Fibroblast of pulmonary artery (primary cell): ENCODE measurements around the gene PRRT3.

Source experiments
- DNase-seq: peaks from one replicate; pipeline ENCODE4 v3.0.0-alpha.2; 2010; ENCODE audit warnings: low read depth
- H3K4me3 ChIP-seq: replicated peaks from 2 replicates; pipeline ENCODE4 v1.5.1; 2011; ENCODE audit warnings: low read depth, mild to moderate bottlenecking, control low read depth, low read length, moderate library complexity
- TF ChIP-seq, protein P1 (sequence below): IDR thresholded peaks from 2 replicates; pipeline ENCODE4 v1.5.1; 2011; ENCODE audit warnings: mild to moderate bottlenecking, control low read depth, low read length, inconsistent platforms; ENCODE audit errors: missing control alignments

PRRT3 gene

DNA sequence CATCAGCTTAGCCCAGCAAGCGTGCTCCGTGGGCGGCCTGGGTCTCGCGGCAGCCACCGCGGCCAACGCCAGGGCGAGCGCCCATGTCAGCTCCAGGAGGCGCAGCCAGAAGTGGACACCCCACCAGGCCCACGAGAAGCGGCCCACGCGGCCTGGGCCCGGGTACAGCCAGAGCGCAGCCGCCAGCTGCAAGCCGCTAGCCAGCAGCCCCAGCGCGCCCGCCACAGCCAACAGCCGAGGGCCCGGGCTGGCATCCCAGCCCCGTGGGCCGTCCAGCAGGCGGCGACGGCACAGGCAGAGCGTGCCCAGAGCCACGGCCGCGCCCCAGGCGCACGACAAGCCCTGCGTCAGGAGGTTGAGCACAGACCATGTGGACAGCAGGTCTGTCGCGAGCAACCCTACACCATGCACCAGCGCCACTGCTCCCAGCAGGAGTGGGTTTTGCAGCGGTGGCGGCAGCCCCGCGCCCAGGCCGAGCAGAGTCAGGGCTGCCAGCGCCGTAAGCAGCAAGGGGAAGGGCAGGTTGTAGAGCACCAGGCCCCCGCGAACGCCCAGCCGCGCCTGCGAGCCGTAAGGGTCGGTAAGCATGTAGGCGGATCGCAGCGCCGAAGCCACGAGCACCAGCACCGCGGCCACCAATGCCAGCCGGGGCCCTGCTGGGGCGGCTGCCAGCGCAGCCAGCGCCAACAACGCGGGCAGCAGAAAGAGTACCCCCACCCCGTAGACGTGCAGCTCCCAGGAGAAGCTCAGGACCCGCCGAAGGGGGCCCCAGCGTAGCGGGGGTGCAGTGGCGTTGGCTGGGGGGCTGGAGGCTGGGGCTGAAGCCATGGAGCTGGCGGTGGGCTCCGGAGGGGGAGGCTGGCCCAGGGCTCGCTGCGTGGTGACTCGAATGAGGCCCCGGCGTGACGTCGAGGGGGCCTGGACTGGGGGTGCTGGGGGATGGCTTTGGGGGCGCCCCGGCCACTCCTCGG, 4.9 kb downstream of the PRRT3 start:
- TF ChIP-seq, protein P1, sequence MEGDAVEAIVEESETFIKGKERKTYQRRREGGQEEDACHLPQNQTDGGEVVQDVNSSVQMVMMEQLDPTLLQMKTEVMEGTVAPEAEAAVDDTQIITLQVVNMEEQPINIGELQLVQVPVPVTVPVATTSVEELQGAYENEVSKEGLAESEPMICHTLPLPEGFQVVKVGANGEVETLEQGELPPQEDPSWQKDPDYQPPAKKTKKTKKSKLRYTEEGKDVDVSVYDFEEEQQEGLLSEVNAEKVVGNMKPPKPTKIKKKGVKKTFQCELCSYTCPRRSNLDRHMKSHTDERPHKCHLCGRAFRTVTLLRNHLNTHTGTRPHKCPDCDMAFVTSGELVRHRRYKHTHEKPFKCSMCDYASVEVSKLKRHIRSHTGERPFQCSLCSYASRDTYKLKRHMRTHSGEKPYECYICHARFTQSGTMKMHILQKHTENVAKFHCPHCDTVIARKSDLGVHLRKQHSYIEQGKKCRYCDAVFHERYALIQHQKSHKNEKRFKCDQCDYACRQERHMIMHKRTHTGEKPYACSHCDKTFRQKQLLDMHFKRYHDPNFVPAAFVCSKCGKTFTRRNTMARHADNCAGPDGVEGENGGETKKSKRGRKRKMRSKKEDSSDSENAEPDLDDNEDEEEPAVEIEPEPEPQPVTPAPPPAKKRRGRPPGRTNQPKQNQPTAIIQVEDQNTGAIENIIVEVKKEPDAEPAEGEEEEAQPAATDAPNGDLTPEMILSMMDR: peak; percentile 31
- peak; percentile 71 for DNase-seq
- H3K4me3 ChIP-seq: peak overlapping the region; percentile 65

DNA sequence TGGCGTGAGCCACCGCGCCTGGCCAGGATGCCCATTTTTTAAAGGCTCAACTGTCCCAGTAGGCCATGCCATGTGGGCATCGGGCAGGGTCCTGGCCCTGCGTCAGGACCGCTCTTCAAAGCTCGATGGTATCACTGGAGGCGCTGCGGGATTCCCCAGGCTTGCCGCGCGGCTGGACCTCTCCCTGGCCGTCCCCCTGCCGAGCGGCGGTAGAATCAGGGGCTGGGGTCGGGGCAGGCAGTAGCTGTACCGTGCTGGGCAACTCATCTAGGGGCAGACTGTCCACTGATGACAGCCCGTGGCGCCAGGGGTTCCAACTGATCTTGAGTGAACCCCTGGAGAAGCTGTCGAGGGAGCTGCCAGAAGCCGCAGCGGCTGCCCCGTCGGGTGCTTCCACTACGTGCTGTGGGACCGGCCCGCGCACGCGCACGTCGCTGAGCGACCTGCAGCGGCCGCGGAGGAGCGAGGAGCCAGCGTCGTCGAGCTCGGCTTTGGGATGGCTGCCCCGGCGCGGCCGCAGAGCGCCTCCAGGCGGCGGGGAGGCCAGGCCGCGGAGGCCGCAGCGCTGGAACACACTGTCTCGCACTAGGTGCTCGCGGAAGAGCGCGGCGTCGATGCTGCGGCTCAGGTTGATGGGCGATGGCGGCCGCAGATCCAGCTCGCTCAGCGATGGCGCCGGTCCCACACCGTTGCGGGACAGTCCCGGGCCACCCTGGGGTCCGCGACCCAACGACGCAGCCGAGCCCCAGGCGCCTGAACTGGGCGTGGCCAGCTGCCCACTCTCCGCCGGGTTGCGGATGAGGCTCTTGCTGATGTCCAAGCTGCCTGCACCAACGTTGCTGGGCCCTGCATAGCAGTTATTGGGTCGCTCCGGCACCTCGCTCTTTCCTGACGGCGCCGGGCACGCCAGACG, 5.8 kb downstream of the PRRT3 start:
- TF ChIP-seq, protein P1: peak; percentile 34
- peak; percentile 92 for DNase-seq
- peak overlapping the region; percentile 65 for H3K4me3 ChIP-seq

DNA sequence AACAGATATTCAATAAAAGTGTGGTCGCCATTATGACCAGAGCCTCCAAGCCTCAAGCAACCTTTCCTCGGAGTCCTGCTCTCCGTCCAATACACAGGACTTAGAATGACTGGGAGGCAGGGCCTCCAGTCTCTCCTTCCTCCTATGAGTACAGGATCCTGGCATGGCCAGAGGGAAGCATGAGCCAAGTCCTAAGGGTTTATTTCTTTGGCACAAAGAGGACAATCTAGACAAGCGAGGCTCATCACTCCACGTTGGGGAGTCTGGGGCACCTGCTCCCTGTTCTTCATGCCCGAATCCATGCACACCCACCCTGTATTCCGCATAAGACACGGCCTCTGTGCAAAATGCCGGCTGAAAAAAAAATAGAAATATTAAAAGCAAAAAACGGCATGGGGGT, 6.8 kb downstream of the PRRT3 start:
- DNase-seq: no peak
- no peak overlapping the region for H3K4me3 ChIP-seq
- TF ChIP-seq, protein P1: no peak

DNA sequence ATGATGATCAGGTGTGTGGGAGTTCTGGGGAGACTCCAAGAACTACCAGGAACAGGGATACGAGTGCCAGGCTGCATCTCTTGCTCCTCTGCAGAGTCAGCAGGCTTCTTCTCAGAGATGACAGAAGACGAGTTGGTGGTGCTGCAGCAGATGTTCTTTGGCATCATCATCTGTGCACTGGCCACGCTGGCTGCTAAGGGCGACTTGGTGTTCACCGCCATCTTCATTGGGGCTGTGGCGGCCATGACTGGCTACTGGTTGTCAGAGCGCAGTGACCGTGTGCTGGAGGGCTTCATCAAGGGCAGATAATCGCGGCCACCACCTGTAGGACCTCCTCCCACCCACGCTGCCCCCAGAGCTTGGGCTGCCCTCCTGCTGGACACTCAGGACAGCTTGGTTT, 7.9 kb downstream of the PRRT3 start:
- no peak for DNase-seq
- TF ChIP-seq, protein P1: no peak
- H3K4me3 ChIP-seq: no peak overlapping the region

DNA sequence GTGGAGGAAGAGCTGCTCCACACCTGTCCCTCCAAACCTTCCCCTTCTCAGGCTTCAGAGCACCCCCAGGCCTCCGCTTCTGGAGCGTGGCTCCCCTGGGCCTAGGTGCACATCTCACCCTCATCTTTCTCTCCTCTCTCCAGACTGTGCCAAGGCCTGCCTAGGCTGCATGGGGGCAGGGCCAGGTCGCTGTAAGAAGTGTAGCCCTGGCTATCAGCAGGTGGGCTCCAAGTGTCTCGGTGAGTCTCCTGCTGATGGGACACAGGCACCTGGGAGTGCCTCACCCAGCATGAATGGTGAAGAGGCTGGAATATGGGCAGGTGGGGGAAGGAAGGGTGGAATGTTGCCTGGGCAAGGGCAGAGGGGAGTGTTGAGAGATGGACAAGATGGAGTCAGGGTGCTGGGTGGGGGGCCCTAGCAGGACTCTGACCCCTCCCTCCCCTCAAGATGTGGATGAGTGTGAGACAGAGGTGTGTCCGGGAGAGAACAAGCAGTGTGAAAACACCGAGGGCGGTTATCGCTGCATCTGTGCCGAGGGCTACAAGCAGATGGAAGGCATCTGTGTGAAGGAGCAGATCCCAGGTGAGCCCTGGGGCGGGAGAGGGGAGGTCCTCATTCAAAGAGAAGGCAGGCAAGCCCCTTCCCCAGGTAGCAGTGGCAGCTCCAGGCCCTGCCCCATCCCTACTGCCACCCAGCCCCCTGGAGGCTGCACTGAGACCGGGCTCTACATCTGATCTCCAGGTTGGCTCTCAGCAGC, 9.1 kb downstream of the PRRT3 start:
- no peak for DNase-seq
- H3K4me3 ChIP-seq: no peak overlapping the region
- TF ChIP-seq, protein P1: no peak

DNA sequence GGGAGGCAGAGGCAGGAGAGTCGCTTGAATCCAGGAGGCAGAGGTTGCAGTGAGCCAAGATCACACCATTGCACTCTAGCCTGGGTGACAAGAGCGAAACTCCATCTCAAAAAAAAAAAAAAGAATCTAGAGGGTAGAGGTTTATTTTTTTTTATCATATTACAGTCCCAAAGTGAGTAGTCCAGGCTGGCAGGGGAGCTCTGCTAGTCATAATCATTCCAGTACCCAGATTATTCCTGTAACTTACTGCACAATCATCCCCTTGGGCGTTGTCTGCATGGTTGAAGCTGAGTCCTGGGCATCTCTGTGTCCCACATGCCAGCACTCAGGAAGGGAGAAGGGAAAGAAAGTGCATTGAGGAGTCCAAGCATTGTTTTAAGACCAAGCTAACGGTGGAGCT, 10.0 kb downstream of the PRRT3 start:
- DNase-seq: no peak
- TF ChIP-seq, protein P1: no peak
- no peak overlapping the region for H3K4me3 ChIP-seq
